HG03354 (cell line): ENCODE measurements around the gene SALL1.

ENCODE experiments used
- ATAC-seq: cut with Tn5 transposase; IDR thresholded peaks from one replicate; pipeline ENCODE4 v1.9.1; 2021; ENCODE audit warnings: mild to moderate bottlenecking; ENCODE audit not compliant: unreplicated experiment, poor library complexity, severe bottlenecking

Gene SALL1

DNA sequence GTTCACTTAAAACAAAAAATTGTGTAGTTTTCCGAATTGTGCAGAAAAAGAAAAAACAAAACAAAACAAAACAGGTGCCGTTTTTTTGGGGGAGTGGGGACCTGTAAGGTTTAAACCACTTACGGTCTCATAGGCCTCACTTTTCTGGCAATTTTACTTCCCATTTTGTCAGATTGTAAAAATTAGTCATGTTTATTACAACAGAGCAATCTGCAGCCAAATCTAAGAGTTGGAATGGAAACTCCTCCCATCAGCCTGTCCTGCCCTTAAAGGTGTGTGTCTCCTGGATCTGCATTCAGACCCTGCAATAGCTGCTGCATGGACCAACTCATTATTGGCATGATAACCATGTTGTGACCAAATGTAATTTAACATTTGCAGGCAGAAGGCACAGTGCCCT is 8.2 kb upstream of the SALL1 start:
- no peak for ATAC-seq

DNA sequence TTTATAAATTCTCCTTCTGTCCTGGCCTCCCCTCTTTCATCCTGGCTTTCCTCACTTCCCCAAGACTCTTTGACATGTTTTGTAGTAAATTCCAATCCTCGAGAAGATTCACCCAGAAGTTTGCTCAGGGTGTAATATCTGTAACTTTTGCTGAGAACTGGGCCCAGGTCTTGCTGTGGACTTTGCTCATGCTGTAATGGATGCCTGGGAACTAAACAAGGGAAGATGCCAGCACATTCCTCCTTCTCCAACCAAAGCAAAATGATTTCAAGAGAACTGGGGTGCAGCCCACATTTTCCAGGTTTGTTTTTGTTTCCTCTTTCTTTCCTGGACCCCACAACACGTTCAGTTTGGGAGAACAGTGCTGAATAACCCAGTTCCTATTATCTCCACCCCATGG is 6.6 kb upstream of the SALL1 start:
- ATAC-seq = no peak

DNA sequence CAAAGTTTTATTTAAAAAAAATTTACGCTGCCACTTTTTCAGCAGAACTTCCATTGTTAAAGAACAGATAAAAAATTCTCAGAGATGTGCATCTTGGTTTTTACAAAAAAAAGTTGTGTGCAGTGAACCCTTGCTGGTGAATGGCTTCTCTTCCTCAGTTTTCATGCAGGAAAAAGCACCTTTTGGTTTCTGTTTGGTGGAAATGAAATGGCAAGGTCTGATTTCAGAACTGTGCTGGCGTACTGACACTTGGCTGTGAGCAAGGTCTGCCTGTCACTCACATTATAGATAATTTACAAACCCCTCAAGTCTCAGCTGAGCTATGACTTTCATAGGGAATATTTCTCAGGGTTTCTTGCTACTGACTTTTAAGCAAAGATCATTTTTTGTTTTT is 5.7 kb upstream of the SALL1 start:
- no peak for ATAC-seq

- ATAC-seq = no peak
Observed at GRCh38 chr16:51155820-51156806, 5.0 kb upstream of the SALL1 start.

DNA sequence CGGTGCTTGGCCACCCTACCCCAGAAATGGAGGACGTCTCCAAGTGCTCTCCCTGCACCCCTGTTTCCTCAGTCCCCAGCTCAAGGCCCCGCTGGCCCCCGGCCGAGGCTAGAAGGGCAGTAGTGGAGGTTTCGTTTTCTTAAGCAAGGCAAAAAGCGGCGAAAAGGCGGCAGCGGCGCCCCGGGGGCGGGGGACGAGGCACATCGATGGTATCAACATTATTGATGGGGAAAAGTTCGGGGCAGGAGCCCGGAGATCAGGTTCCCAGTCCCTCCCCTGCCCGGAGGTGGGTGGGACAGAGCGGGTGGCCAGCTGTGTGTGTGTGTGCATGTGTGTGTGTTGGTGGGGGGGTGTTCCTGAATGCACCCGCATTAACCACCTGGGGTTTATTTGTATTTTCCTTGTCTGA is 4.1 kb upstream of the SALL1 start:
- ATAC-seq = no peak

DNA sequence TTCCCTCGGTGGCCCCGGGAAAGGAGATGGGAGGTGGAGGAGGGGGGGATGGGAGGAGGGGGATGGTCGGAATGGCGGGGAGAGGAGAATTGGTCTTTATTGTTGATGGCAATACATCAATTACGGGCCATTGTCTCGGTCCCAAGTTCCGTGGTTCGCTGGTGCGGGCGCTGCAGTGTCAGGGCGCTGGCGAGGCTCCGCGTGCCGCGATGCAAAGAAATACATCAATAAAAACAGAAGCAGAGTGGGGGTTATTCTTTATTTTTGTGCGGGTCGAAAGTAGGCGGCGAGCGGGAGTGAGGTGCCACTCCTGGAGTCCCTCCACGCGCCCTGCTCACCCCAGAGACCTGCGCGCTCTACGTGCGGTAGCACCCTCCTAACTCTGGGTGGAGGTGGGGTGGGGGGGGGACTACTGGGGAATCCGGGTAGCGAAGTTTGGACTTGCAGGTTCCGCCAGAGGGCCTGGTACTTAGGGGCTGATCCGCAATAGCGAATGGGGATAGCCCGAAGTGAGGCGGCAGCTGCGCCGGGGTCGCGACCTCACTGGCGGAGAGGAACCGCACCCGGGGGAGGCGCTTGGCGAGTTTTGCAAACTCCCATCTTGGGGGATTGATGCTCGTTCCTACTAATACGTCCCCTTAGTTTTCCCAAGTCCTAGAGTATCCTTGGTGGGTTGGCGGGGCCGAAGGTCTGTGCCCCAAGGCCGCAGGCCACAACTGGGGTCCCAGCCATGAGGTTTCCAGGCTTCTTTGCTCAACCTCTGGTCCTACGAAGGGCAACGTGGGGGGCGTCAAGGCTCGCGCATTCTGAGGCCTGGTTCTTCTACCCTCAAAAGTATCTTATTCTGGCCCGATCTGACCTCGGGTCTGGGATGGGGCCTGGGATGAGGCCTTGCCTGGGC is 3.5 kb upstream of the SALL1 start:
- no peak for ATAC-seq

GRCh38 chr16:51153577-51154031 is 2.5 kb upstream of the SALL1 start:
- no peak for ATAC-seq

DNA sequence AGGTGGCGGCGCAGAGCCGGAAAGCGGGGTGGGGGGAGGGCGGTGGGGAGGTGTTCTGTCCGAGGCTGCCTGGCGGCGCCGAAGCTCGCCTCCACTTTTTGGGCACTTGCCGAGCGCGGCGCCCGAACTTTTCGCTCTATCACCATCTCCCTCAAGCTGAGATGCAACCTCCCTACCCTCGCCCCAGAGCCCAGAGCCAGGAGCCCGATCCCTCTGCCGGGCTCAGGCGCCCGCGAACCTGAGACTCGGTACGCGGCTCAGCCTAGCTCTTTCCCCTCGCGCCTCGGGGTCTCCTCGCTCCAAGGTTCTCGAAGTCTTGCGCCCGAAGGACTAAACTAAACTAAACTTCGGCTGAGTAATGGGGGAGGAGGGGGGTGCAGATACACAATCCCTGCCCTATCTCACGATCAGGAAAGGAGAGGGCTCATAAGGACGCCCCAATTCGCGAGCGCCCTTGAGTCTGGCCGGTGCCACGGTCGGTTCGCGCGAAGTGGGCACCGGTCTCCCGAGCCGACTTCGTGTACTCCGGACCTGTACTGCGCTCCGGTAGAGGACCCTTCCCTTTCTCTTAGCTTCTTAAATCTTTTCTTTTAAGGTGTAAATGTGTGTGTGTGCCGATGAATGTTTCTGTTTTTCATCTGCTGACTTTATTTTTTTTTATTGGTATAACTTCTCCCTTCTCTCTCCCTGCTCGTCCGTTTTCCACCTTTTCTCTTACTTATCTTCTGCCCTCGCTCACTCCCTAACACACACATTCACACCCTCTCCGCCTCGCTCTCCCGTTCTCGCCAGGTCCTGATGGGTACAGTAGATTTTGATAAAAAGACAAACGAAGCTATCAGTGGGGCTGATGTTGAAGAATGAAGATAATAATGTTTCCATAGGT is 1.9 kb upstream of the SALL1 start:
- no peak for ATAC-seq

DNA sequence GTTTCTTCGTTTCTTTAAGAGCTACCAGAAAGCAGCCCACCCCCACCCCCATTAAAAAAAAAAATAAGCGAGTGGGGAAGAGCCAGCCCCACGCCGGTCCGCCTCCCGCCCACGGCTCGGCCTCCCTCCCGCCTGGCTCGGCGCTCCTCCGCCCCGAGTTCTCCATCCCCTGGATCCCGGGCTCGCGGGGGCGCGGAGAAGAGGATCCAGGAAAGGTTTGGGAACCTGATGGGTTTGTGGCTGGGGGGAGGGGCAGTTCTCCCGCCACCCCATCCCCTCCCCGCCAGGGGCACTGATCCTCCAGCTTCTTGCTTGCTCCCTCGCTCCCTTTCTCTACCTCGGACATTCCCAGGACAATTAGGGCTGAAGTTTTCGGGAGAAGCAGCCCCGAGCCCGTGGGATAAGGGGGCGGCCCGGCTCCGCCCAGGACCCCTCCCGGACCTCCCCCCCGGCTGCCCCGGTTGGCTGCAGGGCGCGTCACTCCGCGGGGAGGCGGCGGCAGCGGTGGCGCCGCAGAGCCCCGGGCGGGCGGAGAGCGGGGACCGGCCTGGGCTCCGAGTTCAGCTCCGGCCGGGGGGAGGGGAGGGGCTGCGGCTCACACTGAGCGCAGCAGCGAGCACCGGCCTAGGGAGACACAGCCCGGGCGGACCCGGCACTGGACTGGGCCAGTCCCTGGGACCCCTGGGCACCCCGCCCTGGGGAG is 1.0 kb upstream of the SALL1 start:
- no peak for ATAC-seq

GRCh38 chr16:51151435-51151960 is 428 bp upstream of the SALL1 start:
- no peak for ATAC-seq

- no peak for ATAC-seq
Observed at GRCh38 chr16:51150165-51150887, 744 bp downstream of the SALL1 start.

DNA sequence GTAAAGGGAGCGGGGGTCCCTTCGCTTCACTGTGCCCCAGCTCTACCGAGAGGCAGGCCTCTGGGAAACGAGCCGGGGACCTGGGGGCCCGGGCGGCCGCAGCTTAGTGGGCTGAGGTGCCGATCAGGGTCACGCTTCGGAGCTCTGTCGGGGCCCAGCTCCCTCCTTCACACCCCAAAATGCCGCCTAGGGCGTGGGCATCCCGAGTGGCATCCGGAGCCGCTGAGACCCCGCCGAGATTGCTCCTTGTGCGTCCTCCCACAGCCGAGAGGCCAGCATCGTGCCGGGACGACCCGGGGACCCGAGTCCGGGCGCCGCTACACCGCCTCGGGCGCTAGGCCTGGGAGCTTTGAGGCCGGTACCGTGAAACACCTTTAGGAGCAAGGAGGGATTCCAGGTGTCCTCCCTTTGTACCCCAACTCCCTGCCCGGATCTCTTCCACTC is 1.3 kb downstream of the SALL1 start:
- ATAC-seq = no peak

GRCh38 chr16:51149251-51149661 is 1.8 kb downstream of the SALL1 start:
- ATAC-seq = no peak

GRCh38 chr16:51148678-51149228 is 2.3 kb downstream of the SALL1 start:
- ATAC-seq = no peak

- no peak for ATAC-seq
Observed at GRCh38 chr16:51147776-51148677, 3.0 kb downstream of the SALL1 start.

GRCh38 chr16:51146256-51146924 is 4.7 kb downstream of the SALL1 start:
- ATAC-seq = no peak
